WTC11 (cell line): ENCODE measurements around the gene CBLB.

Source experiments
- CTCF ChIP-seq: fragments of 200-600 bp; IDR thresholded peaks from 2 replicates; pipeline ENCODE4 v1.8.0; 2022; ENCODE audit warnings: antibody characterized with exemption
- IRF2 ChIP-seq: sonication (generic); formaldehyde crosslinking; IDR thresholded peaks from 2 replicates; pipeline ENCODE4 v1.8.0; 2022; ENCODE audit warnings: low read depth, missing genetic modification reagents, borderline replicate concordance
- NR3C1 ChIP-seq: sonication (generic); formaldehyde crosslinking; conservative IDR thresholded peaks from 2 replicates; pipeline ENCODE4 v1.8.1; 2023; ENCODE audit warnings: low read depth, mild to moderate bottlenecking, missing genetic modification reagents
- PRDM15 ChIP-seq: sonication (generic); formaldehyde crosslinking; IDR thresholded peaks from 2 replicates; pipeline ENCODE4 v1.8.0; 2022; ENCODE audit warnings: missing genetic modification reagents
- TCF7 ChIP-seq: sonication (generic); formaldehyde crosslinking; IDR thresholded peaks from 2 replicates; pipeline ENCODE4 v1.8.0; 2022; ENCODE audit warnings: mild to moderate bottlenecking, low read depth, missing genetic modification reagents, moderate library complexity
- ZNF512 ChIP-seq: sonication (generic); formaldehyde crosslinking; IDR thresholded peaks from 2 replicates; pipeline ENCODE4 v1.8.1; 2022; ENCODE audit warnings: missing genetic modification reagents, borderline replicate concordance
- TF ChIP-seq, protein P1 (sequence below): sonication (generic); formaldehyde crosslinking; IDR thresholded peaks from 2 replicates; pipeline ENCODE4 v1.8.1; 2023; ENCODE audit warnings: mild to moderate bottlenecking, moderate library complexity, missing genetic modification reagents
- TF ChIP-seq, protein P2 (sequence below): sonication (generic); formaldehyde crosslinking; IDR thresholded peaks from 2 replicates; pipeline ENCODE4 v1.8.1; 2022; ENCODE audit warnings: low read depth, missing genetic modification reagents, borderline replicate concordance

DNA sequence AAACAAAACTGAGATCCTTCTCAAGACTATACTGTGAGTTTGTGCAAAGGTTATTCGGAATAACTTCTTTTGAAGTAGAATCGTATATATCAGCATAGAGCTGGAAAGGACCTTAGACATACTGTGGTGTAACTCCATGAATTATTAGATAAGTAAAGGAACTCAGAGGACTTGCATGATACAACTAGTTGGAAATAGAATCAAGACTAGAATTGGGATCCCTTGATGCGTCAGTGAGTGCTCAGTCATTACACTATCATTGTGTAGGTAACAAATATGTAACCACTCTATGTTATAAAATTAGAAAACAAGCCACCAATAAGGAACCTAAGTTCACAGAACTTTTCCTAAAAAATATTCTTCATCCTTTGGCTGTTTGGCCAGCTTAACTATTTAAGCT, 61.1 kb downstream of the CBLB start:
- TF ChIP-seq CTCF, result no peak
- TF ChIP-seq PRDM15, result no peak
- no peak for TF ChIP-seq ZNF512 (CRISPR knock-in tag)
- TF ChIP-seq, protein P1, sequence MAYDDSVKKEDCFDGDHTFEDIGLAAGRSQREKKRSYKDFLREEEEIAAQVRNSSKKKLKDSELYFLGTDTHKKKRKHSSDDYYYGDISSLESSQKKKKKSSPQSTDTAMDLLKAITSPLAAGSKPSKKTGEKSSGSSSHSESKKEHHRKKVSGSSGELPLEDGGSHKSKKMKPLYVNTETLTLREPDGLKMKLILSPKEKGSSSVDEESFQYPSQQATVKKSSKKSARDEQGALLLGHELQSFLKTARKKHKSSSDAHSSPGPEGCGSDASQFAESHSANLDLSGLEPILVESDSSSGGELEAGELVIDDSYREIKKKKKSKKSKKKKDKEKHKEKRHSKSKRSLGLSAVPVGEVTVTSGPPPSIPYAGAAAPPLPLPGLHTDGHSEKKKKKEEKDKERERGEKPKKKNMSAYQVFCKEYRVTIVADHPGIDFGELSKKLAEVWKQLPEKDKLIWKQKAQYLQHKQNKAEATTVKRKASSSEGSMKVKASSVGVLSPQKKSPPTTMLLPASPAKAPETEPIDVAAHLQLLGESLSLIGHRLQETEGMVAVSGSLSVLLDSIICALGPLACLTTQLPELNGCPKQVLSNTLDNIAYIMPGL (CRISPR knock-in tag), result no peak
- no peak for TF ChIP-seq TCF7 (CRISPR knock-in tag)
- TF ChIP-seq, protein P2, sequence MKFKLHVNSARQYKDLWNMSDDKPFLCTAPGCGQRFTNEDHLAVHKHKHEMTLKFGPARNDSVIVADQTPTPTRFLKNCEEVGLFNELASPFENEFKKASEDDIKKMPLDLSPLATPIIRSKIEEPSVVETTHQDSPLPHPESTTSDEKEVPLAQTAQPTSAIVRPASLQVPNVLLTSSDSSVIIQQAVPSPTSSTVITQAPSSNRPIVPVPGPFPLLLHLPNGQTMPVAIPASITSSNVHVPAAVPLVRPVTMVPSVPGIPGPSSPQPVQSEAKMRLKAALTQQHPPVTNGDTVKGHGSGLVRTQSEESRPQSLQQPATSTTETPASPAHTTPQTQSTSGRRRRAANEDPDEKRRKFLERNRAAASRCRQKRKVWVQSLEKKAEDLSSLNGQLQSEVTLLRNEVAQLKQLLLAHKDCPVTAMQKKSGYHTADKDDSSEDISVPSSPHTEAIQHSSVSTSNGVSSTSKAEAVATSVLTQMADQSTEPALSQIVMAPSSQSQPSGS, result no peak
- no peak for TF ChIP-seq NR3C1
- TF ChIP-seq IRF2 (CRISPR knock-in tag), result no peak
